ENCODE measurements around the gene OVCH2. TPM values are rescaled to one million over a fixed set of nuclear protein-coding genes. Genes with fewer than 3 reads are reported as not detected.

Gene OVCH2
- polyA plus RNA-seq, 1 experiment, result 0.10 TPM

DNA sequence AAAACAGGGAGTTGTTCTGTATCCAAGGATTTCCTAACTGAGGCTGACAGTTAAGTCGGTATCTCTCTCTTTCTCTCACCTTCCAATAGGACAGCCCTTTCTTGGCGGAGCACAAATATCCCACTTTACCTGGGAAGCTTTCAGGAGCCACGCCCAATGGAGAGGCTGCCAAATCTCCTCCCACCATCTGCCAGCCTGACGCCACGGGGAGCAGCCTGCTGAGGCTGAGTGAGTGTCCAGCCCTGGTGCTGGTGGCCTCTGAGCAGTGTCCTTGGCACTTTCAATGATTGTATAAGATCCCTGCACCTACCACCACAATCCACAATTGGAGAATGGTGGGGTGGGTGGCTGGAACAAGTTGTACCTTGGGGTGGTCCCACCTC is 66.6 kb downstream of the OVCH2 start:
- no peak for DNase-seq (ENCODE audit: low read depth, low spot score)
- Histone ChIP-seq H3K27me3 (ENCODE audit: control insufficient read depth, insufficient read depth, low read length) (no peaks in the 10 kb centered on the region), H3K4me3 (ENCODE audit: low read depth, low read length) (no peak overlapping the region), H3K9me3 (ENCODE audit: control insufficient read depth, insufficient read depth, low read length) (no peaks in the 10 kb centered on the region), H3K27ac (ENCODE audit: low read depth, low read length) (no peak overlapping the region)
- ChIA-PET POLR2A (no interaction called here), CTCF (interaction anchor here (1.6 to 2.8 kb wide), 2 partner anchors 68 to 541 kb away, joined by 4 to 12 read pairs; no protein-coding TSS in a partner anchor)
- TF ChIP-seq, protein P1, sequence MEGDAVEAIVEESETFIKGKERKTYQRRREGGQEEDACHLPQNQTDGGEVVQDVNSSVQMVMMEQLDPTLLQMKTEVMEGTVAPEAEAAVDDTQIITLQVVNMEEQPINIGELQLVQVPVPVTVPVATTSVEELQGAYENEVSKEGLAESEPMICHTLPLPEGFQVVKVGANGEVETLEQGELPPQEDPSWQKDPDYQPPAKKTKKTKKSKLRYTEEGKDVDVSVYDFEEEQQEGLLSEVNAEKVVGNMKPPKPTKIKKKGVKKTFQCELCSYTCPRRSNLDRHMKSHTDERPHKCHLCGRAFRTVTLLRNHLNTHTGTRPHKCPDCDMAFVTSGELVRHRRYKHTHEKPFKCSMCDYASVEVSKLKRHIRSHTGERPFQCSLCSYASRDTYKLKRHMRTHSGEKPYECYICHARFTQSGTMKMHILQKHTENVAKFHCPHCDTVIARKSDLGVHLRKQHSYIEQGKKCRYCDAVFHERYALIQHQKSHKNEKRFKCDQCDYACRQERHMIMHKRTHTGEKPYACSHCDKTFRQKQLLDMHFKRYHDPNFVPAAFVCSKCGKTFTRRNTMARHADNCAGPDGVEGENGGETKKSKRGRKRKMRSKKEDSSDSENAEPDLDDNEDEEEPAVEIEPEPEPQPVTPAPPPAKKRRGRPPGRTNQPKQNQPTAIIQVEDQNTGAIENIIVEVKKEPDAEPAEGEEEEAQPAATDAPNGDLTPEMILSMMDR (IDR thresholded peaks at IDR 0.05; ENCODE audit: low read depth, low read length), result no peak

Other genes with a start within 250 kb of the OVCH2 start
- gene OLFML1, start 221.0 kb downstream of the OVCH2 start, polyA plus RNA-seq (2011; rRNA removed), result 0.10 and 0.21 TPM in 2 replicates
- 4.1 and 7.0 TPM in 2 replicates for gene PPFIBP2, start 192.5 kb downstream of the OVCH2 start, polyA plus RNA-seq (2011; rRNA removed)
- gene CYB5R2, start 33.0 kb downstream of the OVCH2 start, polyA plus RNA-seq (2011; rRNA removed), result 7.3 and 7.4 TPM in 2 replicates
- not detected in 2 replicates for gene OR5P2, start 90.5 kb upstream of the OVCH2 start, polyA plus RNA-seq (2011; rRNA removed)
- gene OR5P3, start 124.4 kb upstream of the OVCH2 start, polyA plus RNA-seq (2011; rRNA removed), result not detected in 2 replicates
- 0.04 and 0.05 TPM in 2 replicates for gene OR10A6, start 224.8 kb upstream of the OVCH2 start, polyA plus RNA-seq (2011; rRNA removed)
- gene OR10A3, start 235.2 kb upstream of the OVCH2 start, polyA plus RNA-seq (2011; rRNA removed), result 0.15 TPM in 1 of 2 replicates, not detected in the other

Data from AG04450 (cell line).